PC-9 (cell line): ENCODE results near the gene CITED1. TPM values are rescaled to one million over a fixed set of nuclear protein-coding genes. Genes with fewer than 3 reads are reported as not detected.

Experiments used
- BruUV-seq: library from RNA; stranded (reverse); fragments of 400-500 nt; replicated peaks from 2 replicates; lab custom pipeline; 2021; lab: Mats Ljungman, UMichigan
- CTCF ChIA-PET: fragments of 300-600 bp; sonication (Branson Sonifier 250); formaldehyde crosslinking; loops from one replicate; lab custom pipeline; 2022; ENCODE audit warnings: antibody characterized with exemption; lab: Charles Lee
- POLR2A ChIA-PET: fragments of 300-600 bp; sonication (Branson Sonifier 250); formaldehyde crosslinking; loops from one replicate; lab custom pipeline; 2022; ENCODE audit warnings: antibody characterized with exemption; ENCODE audit not compliant: unreplicated experiment; lab: Charles Lee
- DNase-seq, 2 experiments: peaks; one replicate each; pipeline versions ENCODE4 v3.0.0 to v3.0.0-alpha.2; 2015 to 2022; ENCODE audit warnings: mixed read lengths in 1 of 2
- H2AFZ ChIP-seq: fragments of 200-600 bp; sonication (generic); 2 replicates; pipeline ENCODE4 v1.8.1; 2017; ENCODE audit warnings: antibody characterized with exemption
- H3F3A ChIP-seq: fragments of 200-600 bp; sonication (generic); 2 replicates; pipeline ENCODE4 v1.8.1; 2017; ENCODE audit warnings: antibody characterized with exemption, mild to moderate bottlenecking, low read depth; ENCODE audit not compliant: insufficient read depth
- H3K27ac ChIP-seq: fragments of 200-600 bp; sonication (generic); 2 replicates; pipeline ENCODE4 v1.6.1; 2016; ENCODE audit warnings: mixed run types
- H3K27me3 ChIP-seq: fragments of 200-600 bp; sonication (generic); 2 replicates; pipeline ENCODE4 v1.6.1; 2016; ENCODE audit warnings: low read depth, mixed run types; ENCODE audit not compliant: insufficient read depth
- H3K36me3 ChIP-seq: fragments of 200-600 bp; sonication (generic); 2 replicates; pipeline ENCODE4 v1.6.1; 2016; ENCODE audit warnings: low read depth, mixed run types
- H3K4me1 ChIP-seq: fragments of 200-600 bp; sonication (generic); replicated peaks from 2 replicates; pipeline ENCODE4 v1.6.1; 2016; ENCODE audit warnings: mixed run types; ENCODE audit not compliant: insufficient read depth
- H3K4me2 ChIP-seq: fragments of 200-600 bp; sonication (generic); 2 replicates; pipeline ENCODE4 v1.6.1; 2017; ENCODE audit warnings: mixed run types
- H3K4me3 ChIP-seq: fragments of 200-600 bp; sonication (generic); 2 replicates; pipeline ENCODE4 v1.6.1; 2016; ENCODE audit warnings: mixed run types
- H3K79me2 ChIP-seq: fragments of 200-600 bp; sonication (generic); 2 replicates; pipeline ENCODE4 v1.6.1; 2017; ENCODE audit warnings: low read depth, mixed run types
- H3K9me2 ChIP-seq: fragments of 200-600 bp; sonication (generic); 2 replicates; pipeline ENCODE4 v1.8.1; 2017; ENCODE audit warnings: mild to moderate bottlenecking; ENCODE audit not compliant: insufficient read depth
- H3K9me3 ChIP-seq: fragments of 200-600 bp; sonication (generic); 2 replicates; pipeline ENCODE4 v1.8.1; 2016; ENCODE audit warnings: low read depth; ENCODE audit not compliant: insufficient read depth
- H4K20me1 ChIP-seq: fragments of 200-600 bp; sonication (generic); 2 replicates; pipeline ENCODE4 v1.8.1; 2017; ENCODE audit not compliant: insufficient read depth
- EZH2 ChIP-seq: fragments of 200-600 bp; sonication (generic); IDR thresholded peaks from 2 replicates; pipeline ENCODE4 v1.8.0; 2017; ENCODE audit warnings: antibody characterized with exemption, low read depth
- intact Hi-C: fragments of 100-400 bp; cut with micrococcal nuclease; formaldehyde crosslinking; loops from one replicate; pipeline ENCODE4 v1.10.0; 2022; ENCODE audit not compliant: unreplicated experiment
- total RNA-seq: library from RNA; stranded (reverse); gene quantifications from 2 replicates; pipeline ENCODE4 v1.2.3, GENCODE V29; 2021
- TF ChIP-seq, protein P1 (sequence below): fragments of 200-600 bp; sonication (generic); conservative IDR thresholded peaks from 2 replicates; pipeline ENCODE4 v1.6.1; 2017; ENCODE audit warnings: mixed run types, antibody characterized with exemption, mild to moderate bottlenecking, moderate library complexity

The CITED1 gene
- total RNA-seq, 1 experiment from 2014 or later, result not detected

DNA sequence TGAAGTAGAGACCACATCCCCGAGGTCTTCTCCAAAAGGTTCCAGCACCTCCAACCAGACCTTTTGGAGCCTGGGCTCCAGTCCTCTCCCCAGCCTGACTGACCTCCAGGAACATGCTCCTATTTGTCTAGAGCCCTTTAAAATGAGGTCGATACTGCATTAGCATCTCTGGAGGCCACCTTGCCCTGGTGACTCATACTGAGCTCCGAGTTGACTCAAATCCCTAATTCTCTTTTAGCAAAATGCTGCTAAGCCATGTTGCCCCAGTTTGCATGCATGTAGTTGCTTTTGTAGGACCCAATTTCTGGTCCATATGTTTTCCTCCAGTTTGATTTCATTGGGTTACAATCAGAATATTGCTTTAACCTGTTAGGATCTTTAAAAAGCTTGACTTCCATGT lies 43.5 kb upstream of the CITED1 start:
- BruUV-seq, result no TSS peak
- Histone ChIP-seq H2AFZ (no peak overlapping the region), H3K4me1 (no peaks in the 10 kb centered on the region), H3K9me2 (no peaks in the 10 kb centered on the region), H3K27ac (no peak overlapping the region), H4K20me1 (no peaks in the 10 kb centered on the region), H3K27me3 (no peaks in the 10 kb centered on the region), H3K9me3 (no peaks in the 10 kb centered on the region), H3F3A (no peaks in the 10 kb centered on the region), H3K4me2 (no peak overlapping the region), H3K36me3 (no peaks in the 10 kb centered on the region), H3K4me3 (no peak overlapping the region), H3K79me2 (no peaks in the 10 kb centered on the region)
- ChIA-PET POLR2A (no interaction called here), CTCF (no interaction called here)
- DNase-seq, result no peak
- TF ChIP-seq, protein P1, sequence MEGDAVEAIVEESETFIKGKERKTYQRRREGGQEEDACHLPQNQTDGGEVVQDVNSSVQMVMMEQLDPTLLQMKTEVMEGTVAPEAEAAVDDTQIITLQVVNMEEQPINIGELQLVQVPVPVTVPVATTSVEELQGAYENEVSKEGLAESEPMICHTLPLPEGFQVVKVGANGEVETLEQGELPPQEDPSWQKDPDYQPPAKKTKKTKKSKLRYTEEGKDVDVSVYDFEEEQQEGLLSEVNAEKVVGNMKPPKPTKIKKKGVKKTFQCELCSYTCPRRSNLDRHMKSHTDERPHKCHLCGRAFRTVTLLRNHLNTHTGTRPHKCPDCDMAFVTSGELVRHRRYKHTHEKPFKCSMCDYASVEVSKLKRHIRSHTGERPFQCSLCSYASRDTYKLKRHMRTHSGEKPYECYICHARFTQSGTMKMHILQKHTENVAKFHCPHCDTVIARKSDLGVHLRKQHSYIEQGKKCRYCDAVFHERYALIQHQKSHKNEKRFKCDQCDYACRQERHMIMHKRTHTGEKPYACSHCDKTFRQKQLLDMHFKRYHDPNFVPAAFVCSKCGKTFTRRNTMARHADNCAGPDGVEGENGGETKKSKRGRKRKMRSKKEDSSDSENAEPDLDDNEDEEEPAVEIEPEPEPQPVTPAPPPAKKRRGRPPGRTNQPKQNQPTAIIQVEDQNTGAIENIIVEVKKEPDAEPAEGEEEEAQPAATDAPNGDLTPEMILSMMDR, result no peak
- TF ChIP-seq EZH2, result no peak
- intact Hi-C loops, result no loop called here

DNA sequence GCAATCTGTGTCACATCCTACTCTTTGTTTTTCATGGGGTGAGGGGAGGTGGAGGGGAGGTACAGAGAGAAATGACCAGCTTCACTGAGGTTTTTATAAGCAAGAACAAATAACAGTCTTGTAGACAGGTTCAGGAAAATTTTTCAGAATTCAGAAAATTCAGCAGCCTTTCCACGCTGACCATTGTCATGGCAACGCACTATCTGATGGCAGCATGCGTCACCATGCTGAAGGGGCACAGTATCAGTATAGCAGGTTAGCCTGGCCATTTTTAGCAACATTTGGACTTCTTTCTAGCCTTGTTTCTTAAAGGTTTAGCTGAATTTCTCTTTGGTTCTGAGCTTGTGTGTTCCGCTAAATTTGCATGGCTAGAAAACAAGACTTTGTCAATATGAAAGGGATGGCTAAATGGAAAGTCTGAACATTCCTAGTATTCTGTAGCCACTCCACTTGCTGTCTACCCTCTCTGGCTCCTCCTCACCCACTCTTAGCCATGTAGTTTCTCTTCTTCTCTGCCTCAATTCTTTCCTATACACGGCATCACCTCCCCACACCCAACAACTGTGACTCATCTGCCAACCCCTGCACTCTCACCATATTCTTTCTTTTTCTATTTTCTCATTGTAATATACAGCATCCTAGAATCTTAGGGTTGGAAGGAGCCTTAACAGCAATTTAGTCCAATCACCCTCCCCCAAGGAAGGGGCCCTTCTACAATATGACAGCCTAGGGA lies 42.7 kb upstream of the CITED1 start:
- ChIA-PET CTCF (no interaction called here), POLR2A (no interaction called here)
- Histone ChIP-seq H3F3A (no peaks in the 10 kb centered on the region), H3K9me2 (no peaks in the 10 kb centered on the region), H2AFZ (no peak overlapping the region), H3K4me2 (no peak overlapping the region), H3K4me1 (no peaks in the 10 kb centered on the region), H3K9me3 (no peaks in the 10 kb centered on the region), H3K27ac (no peak overlapping the region), H3K79me2 (no peaks in the 10 kb centered on the region), H3K27me3 (no peaks in the 10 kb centered on the region), H4K20me1 (no peaks in the 10 kb centered on the region), H3K4me3 (no peak overlapping the region), H3K36me3 (no peaks in the 10 kb centered on the region)
- TF ChIP-seq, protein P1, result no peak
- no peak for TF ChIP-seq EZH2
- no peak for DNase-seq
- BruUV-seq, result no TSS peak
- intact Hi-C loops, result no loop called here

DNA sequence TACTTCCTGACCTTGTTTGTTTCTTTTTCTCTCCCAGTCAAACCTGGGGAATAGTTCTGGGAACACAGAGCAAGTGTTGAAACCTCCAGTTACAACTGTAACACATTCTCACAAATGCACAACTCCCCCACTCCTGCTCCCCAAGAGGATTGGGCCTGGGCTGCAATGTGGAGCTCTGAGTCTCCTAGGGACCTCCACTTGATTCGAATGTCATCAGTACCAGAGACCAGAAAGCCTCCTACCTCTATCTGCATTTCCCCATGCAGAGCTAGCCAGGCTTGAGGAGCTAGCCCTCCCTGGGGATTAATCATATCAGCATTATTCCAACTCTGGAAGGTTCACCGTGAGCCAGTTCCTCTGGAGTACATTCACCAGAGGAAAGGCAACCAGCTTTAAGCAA lies 41.7 kb upstream of the CITED1 start:
- no peaks in the 10 kb centered on the region for H3K4me1 ChIP-seq
- H3K27ac ChIP-seq, result no peak overlapping the region
- CTCF ChIA-PET, result no interaction called here
- H3K9me3 ChIP-seq, result no peaks in the 10 kb centered on the region
- TF ChIP-seq, protein P1, result no peak
- no peak for TF ChIP-seq EZH2
- H4K20me1 ChIP-seq, result no peaks in the 10 kb centered on the region
- no peaks in the 10 kb centered on the region for H3K9me2 ChIP-seq
- H3K4me3 ChIP-seq, result no peak overlapping the region
- H3K36me3 ChIP-seq, result no peaks in the 10 kb centered on the region
- no TSS peak for BruUV-seq
- no peak overlapping the region for H2AFZ ChIP-seq
- POLR2A ChIA-PET, result no interaction called here
- no peak for DNase-seq
- no peaks in the 10 kb centered on the region for H3K79me2 ChIP-seq
- intact Hi-C loops, result no loop called here
- no peak overlapping the region for H3K4me2 ChIP-seq
- no peaks in the 10 kb centered on the region for H3K27me3 ChIP-seq
- no peaks in the 10 kb centered on the region for H3F3A ChIP-seq
